NCI-H510A treated with DMSO at 0.1 percent for 48 hours (cell line): ENCODE measurements around the gene CMIP.
"Not testable (repeated sequence)": the region's sequence is repeated elsewhere in the genome, so short reads cannot be mapped to it uniquely, and the experiment has no call there.

Experiments used
- DNase-seq: peaks from one replicate; lab custom pipeline; 2025; lab: John Stamatoyannopoulos, UW

Gene CMIP

DNA sequence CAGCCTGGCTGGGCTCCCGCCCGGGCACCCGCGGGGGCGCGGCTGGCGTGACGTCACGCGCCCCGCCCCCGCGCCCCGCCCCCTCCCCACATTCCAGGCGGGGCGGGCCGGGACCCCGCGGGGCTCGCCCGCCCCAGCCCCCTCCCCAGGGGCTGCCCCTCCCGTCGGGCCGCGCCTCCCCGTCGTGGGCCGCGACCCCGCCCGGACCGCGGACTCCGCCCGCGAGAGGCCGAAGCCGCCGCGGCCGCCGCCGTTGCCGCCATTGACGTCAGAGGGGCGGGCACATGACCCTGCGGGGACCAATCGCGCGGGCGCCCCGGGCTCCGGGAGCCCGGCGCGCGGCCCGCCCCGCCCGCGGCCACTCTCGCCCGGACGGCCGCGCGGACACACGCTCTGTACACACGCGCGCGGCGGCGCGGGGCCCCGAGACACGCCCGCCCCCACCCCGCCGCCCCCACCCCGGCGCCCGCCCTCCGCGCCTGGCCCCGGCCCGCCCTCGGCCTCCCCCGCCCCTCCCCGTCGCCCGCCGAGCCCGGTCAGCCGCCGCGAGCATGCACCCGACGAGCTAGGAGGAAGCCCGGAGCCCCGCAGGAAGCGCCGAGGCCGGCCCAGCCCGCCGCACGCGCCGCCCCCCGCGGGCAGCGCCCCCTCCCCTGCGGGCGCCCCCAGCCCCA is at the start of gene CMIP:
CMIP (plus strand) TSS at position 361 of the 674 bp plus-strand sequence.
- DNase-seq: peak; percentile 49

GRCh38 chr16:81394966-81395655 is 49.5 kb upstream of the CMIP start:
- DNase-seq: no peak

DNA sequence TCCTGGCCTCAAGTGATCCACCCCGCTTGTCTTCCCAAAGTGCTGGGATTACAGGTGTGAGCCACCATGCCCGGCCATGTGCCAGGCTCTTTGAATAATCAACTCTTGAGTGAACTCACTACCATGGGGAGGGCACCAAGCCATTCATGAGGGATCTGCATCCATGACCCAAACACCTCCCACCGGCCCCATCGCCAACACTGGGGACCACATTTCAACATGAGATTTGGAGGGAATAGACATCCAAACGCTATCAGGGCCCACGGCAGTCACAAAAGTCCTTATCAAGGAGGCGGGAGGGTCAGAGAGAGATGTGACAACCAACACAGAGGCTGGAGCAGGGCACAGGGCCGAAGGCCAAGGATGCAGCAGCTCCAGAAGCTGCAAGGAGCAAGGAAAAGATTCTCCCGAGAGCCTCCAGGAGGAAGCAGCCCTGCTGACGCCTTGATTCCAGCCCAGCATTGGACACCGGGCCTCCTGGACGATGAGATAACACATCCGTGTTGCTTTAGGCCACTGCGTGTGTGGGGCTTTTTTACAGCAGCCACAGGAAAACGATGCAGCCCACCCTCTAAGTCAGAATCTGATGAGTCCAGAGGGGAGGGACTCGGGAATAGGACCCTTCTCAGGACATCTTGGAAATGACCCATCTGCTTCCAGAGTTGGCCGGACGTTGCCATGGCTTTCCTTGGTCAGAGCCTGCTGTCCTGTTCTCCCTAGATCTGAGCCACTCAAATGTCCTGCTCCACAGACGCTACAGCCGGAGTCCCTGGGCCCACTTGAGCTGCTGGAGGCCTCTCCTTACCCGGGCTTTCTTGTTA is 47.3 kb upstream of the CMIP start:
- DNase-seq: no peak

DNA sequence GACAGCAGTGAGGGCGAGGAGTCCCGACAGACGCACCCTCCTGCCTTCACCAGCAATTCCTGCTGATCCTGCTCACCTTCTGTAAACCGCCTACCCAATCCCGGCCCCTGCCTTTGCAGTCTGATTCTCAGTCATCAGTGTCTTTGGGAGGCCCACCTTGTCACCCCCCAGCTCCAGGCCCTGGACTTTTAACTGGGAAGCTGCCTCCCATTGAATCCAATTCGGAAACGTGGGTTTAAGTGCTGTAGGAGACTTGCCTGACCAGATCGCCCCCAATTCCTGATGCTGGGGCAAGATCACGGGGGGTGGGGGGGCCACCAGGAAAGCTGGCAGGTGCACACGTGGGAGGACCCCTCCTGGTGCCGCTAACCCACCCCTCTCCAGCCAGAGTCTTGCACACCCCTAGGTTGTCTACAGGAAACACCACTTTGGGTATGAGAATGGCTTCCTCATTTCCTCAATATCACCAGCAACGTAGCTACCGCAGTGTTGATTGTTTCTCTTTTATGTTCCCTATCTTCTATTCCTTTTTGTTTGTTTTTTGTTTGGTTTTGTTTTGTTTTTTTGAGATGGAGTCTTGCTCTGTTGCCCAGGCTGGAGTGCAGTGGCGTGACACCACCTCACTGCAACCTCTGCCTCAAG is 46.6 kb upstream of the CMIP start:
- DNase-seq: no peak

GRCh38 chr16:81399909-81400308 is 44.7 kb upstream of the CMIP start:
- no peak for DNase-seq

DNA sequence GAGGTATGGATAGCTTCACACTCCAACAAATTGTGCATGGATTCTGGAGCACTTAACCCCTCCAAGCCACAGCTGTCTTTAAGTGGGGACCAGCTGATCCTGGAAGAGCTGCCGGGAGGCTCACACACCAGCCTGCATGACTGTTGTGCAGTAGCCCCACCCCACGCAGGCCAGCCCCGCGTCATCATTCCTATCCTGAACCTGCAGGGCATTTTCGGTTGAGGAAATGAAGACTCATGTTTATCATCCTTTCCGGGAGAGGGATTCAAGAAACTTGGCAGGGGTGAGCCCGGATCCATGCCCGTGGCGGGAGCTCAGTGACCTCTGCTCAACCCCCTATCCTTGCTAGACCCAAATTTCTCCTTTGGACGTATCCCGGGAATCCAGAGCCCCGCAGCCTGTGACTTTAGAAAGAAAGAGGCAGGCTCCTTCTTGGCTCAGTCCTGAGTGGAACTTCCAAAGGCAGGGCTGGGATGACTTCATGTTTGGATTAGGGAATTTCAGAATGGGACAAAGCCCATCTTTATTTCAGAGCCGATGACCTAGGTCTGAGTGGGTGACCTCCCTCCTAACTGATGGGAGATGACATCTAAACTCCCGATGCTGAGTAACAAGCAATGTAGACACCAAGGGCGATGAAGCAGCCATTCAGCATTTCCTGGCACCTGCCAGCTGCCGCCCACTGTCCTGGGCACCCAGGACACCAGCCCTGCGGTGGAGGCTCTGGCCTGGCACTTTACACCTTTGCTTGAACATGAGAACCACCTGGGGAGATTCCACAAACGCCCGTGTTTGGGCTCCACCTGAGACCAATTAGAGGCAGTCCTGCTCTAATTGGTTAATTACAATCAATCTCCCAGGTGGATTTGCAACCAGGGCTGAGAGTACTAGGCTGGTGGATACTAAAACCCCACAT is 43.3 kb upstream of the CMIP start:
- DNase-seq: no peak

DNA sequence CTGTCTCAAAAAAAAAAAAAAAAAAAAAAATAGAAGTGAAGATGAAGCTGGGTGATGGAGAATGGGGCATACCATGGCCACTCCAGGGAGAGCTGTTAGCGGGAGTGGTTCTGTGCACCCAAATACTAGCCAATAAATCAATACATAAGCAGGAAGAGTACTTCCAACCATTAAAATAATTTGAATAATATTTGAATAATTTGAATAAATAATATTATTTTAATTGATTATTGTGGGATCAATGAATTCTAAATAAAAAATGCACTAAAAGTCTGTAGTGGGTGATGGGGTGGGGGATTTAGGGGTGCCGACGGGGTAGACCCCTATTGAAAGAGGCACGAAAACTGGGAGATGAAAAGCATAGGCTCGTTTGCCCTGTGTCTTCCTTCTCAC is 41.4 kb upstream of the CMIP start:
- no peak for DNase-seq

DNA sequence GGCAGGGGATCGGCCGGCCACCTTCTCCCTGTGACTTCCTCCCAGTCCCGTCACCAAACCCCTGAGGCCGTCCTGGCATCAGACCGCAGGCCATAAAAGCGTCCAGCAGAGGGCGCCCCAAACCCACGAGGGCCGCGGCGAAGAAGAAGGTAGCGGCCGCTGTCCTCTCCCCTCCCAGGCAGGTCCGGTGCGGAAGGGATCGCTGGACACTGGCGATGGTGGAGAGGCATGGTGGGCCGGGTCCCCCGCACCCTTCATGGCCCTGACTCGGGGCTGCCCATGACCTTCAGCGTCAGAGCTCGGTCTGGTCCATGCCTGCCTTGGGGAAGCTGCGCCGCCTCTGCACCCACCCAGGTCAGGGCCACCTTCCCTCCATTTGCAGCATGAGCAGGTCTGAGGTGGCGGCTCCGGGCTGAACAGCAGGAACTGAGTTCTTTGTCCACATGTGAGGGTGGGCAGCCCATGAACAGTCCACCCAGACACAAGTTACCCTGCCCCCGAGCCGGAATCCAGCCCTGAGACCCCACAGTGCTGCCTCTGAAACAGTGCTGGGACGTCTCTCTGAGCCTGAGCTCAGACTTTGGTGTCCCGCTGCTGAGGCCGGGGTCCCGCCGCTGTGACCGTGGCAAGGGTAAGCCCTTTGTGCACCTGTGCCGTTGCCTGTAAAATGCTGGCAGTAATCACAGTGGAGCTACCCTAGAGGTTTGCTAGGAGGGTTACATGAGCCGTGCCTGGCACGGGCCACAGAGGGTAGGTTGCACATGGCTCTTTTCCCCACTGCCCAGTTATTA is 40.8 kb upstream of the CMIP start:
- peak; percentile 53 for DNase-seq

DNA sequence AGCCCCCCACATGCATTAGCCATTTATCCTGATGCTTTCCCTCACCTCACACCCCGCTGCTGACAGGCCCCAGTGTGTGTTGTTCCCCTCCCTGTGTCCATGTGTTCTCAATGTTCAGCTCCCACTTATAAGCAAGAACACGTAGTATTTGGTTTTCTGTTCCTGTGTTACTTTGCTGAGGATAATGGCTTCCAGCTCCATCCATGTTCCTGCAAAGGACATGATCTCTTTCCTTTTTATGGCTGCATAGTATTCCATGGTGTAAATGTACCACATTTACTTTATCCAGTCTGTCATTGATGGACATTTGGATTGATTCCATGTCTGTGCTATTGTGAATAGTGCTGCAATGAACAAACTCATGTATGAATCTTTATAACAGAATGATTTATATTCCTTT is 39.6 kb upstream of the CMIP start:
- DNase-seq: not testable (repeated sequence)

DNA sequence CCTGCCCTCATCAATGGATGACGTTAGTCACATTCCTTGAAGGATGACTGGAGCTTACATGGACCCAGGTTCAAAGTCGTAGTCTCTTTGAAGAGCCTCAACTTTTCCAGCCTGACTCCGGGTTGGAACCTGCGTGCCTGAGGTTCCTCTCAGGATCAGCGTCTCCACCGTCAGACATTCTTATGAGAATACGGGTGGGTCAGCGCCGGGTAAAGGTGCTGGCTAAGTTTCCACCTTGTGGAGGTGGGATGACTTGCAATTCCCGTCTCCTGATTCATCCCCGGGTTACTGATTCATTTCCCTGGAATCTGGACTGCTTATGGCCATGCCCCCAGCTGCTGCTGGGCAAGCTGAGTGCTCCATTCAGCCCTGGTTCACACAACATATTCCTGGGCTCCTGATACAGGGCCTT is 38.9 kb upstream of the CMIP start:
- DNase-seq: no peak

GRCh38 chr16:81408409-81408950 is 36.1 kb upstream of the CMIP start:
- DNase-seq: no peak

GRCh38 chr16:81409016-81409556 is 35.5 kb upstream of the CMIP start:
- no peak for DNase-seq

DNA sequence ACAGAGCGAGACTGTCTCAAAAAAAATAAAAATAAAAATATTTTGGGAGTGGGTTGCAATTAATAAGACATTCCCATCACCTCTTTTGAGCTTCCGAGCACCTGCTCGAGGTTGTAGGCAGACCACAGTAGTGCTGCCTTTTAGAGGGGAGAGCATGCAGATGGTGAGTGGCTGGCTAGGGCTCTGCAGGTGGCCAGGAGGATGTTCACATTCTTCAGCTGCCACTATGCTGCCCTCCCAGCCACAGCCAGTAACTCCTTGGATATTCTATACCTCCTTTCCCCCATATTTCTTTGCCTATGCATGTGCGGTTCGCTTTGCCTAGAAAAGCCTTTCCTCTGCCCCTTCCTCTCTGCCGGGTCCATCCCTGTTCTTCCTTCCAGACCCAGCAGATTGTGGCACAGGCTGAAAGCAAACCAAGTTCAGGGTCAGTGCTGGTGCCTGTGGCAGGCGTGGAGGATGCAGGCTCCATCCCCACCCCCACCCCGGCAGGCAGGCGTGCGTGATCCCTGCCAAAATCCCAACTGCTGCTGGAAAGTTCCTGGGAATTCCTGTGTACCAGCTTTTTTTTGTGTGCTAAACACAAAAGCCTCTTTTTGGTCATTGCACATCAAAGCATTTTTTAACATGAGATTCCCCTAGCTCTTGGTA is 33.8 kb upstream of the CMIP start:
- DNase-seq: no peak

DNA sequence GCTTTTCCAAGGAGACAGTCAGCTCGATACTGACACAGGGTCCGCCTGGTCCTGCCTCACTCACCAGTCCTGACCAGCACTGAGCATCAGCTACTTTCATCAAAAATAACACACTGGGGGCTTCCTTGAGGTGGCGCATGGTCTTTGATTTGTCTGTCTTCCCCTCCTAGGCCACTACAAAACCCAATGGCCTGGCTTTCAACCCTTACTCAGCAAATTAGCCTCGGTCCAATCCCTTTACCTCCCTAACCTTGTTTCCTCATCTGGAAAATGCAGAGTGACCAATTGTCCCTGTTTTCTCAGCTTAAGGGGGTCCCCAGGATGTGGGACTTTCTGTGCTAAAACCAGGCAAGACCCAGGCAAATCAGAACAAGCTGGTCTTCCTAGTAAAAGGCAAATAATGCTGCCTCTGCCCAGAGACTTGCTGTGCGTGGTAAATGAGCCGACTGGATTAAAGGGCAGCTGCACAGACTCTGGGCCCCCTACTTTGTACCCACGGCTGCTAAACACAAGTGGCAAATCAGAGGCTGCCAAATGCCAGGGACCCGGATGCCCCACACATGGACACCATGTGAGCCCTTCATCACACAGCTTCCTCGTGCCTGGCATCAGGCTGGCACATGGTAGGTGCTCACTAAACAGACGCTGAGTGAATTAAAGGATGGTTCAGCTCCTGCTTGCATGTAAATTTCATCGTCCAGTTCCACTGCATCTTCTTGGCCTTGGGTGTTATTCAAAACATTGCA is 31.2 kb upstream of the CMIP start:
- DNase-seq: no peak

GRCh38 chr16:81415751-81416150 is 28.9 kb upstream of the CMIP start:
- DNase-seq: no peak

DNA sequence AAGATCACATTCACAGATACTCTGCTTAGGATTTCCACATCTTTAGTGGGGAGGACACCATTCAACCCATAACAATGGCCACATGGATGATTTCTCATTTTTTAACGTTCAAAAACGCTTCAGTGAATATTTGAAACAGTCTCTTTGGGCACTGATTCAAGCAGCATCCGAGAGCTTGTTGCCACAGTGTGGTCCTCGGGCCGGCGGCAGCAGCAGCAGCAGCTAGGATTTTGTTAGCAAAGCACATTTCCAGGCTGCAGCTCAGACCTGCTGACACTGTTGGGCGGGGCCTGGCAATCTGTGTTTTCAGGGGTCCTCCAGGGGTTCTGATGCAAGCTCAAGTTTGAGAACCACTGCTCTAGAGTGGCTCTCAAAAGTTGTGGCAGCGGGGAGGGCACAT is 27.9 kb upstream of the CMIP start:
- no peak for DNase-seq

DNA sequence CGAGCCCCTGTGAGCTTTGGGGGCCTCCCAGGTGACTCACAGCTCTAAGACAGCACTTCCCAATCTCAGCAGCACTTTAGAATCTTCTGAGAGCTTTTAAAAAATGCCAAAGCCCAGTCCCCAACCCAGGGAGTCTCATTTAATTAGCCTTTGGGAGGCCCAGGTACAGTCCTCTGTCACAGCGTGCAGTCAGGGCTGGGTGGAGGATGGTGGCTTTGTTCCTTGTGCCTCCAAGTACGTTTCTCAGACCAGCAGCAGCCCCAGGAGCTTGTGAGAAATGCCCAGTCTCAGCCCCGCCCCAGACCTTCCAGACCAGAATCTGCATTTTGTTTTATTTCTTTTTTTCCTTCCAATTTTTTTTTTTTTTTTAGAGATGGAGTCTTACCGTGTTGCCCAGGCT is 27.4 kb upstream of the CMIP start:
- DNase-seq: no peak

- DNase-seq: no peak
These were observed 24.8 kb upstream of the CMIP start for GRCh38 chr16:81419806-81420205.

GRCh38 chr16:81421126-81421525 is 23.5 kb upstream of the CMIP start:
- no peak for DNase-seq
